NCI-H510A (cell line): ENCODE data around the gene SURF1.
"Not testable (repeated sequence)": the region's sequence is repeated elsewhere in the genome, so short reads cannot be mapped to it uniquely, and the experiment has no call there.

Source experiments
- DNase-seq: peaks from one replicate; lab custom pipeline; 2025; lab: John Stamatoyannopoulos, UW

The SURF1 gene

DNA sequence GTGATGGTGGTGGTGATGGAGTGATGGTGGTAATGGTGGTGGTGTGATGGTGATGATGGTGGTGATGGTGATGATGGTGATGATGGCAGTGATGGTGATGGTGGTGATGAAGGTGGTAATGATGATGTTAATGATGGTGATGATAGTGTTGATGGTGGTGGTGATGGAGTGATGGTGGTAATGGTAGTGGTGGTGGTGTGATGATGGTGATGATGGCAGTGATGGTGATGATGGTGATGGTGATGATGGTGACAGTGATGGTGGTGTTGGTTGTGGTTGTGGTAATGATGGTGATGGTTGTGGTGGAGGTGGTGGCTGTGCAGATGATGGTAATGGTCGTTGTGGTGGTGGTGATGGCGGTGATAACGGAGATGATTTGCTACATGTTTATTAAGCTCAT, 27.2 kb upstream of the SURF1 start:
- no peak for DNase-seq

DNA sequence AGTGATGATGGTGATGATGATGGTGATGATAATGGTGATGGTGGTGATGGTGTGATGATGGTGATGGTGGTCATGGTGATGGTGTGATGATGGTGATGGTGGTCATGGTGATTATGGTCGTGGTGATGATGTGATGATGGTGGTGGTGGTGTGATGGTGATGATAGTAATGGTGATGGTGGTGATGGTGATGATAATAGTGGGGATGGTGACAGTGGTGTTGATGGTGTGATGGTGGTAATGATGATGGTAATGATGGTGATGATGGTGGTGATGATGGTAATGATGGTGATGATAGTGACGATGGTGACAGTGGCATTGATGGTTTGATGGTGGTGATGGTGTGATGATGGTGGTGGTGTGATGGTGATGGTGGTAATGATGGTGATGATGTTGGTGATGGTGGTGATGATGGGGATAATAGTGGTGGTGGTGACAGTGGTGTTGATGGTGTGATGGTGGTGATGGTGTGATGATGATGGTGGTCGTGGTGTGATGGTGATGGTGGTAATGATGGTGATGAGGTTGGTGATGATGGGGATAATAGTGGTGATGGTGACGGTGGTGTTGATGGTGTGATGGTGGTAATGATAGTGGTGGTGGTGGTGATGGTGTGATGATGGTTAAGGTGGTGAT, 26.3 kb upstream of the SURF1 start:
- DNase-seq, result no peak

DNA sequence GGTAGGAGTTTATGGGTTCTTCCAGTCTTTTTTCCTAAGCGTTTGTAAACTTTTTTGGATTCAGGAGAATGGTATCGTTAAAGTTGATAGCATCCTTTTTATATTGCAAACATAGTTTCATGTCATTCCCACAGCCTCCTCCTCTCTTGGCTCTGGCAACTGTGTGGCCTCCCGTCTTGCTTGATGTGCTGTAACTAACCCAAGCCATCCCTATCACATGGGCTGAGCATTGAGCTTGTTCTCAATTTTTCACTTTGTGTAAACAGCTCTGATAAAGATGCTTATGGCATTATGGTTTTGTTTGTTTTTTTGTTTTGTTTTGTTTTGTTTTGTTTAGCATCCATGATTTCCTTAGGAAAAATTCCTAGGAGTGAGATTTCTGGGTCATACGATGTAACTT, 24.4 kb upstream of the SURF1 start:
- DNase-seq, result no peak

DNA sequence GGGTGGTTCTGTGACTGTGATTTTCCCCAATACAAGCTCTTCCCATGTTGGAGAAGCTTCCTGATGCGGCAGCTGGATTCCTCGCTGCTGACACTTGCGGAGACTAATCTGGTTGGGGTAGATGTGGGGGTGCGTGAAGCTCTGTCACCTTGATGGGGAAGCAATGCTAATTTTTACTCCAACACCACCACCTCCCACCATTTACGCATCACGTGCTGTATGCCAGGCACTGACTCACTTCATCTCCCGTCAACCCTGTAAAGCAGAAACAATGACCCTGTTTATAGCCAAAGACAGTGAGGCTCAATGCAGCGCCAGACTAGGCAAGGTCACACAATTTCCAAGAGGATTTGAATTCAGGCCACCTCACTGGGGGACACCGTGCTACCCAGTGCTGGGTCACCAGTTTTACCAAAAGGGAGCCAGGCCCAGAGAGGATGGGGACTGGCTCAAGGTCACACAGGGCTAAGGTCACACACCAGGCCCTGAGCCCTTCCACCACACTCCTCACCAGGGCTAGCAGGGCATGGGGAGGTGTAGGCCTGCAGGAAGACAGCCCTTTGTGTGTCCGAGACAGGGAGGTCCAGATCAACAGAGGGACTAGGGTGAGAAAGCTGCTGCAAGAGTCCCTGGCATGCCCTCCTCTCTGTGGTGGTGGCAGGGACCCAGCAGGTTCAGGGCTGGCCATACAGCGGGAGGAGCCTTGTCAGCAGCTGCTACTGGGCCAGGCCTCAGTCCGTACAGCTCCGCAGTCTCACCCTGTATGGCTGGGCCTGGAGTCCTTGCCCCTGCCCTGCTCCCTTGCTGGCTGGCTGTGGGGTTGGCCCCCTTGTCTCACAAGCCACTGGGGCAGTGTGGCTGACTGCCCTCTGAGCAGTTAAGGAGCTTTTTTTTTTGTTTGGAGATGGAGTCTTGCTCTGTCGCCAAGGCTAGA, 23.1 kb upstream of the SURF1 start:
- no peak for DNase-seq

DNA sequence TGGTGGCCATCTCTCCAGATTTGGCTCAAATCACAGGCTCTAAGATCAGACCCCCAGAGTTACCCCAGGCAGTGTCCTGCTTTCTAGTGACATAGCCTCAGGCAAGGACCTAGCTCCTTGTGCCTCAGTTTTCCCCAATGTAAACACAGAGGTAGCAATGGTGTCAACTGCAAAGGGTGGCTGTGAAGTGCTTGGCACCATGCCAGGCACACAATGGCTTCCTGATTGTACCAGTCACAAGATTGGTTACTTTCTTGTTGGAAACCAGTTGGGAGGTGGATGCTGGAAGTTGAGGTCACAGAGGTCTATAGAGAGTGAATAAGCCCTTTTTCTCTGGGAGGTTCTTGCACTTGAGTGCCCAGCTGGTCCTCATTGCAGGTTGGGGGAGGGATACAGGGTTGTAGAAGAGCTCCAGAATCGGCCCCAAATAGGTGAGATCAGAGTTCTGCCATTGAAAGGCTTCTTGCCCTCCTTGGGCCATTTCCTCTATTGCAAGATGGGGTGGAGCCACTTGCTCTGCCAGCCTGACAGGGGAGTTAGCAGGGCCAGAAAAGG, 22.2 kb upstream of the SURF1 start:
- no peak for DNase-seq

DNA sequence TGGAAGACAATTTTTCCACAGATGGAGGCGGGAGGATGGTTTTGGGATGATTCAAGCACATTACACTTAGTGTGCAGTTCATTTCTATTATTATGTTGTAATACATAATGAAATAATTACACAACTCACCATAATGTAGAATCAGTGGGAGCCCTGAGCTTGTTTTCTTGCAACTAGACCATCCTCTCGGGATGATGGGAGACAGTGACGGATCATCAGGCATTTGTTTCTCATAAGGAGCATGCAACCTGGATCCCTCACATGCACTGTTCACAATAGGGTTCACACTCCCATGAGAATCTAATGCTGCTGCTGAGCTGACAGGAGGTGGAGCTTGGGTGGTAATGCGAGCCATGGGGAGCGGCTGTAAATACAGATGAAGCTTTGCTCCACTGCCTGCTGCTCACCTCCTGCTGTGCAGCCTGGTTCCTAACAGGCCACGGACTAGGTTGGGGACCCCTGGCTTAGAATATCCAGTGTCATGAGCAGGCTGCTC, 21.5 kb upstream of the SURF1 start:
- DNase-seq, result no peak

DNA sequence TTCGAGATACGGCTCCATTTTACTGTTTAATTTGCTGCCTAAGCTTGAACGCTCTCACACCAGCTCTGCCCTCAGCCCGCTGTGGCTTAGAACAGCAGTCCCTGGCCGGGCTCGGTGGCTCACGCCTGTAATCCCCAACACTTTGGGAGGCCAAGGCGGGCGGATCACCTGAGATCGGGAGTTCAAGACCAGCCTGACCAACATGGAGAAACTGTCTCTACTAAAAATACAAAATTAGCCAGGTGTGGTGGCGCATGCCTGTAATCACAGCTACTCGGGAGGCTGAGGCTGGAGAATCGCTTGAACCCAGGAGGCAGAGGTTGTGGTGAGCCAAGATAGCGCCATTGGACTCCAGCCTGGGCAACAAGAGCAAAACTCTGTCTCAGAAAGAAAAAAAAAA, 21.0 kb upstream of the SURF1 start:
- DNase-seq, result not testable (repeated sequence)

DNA sequence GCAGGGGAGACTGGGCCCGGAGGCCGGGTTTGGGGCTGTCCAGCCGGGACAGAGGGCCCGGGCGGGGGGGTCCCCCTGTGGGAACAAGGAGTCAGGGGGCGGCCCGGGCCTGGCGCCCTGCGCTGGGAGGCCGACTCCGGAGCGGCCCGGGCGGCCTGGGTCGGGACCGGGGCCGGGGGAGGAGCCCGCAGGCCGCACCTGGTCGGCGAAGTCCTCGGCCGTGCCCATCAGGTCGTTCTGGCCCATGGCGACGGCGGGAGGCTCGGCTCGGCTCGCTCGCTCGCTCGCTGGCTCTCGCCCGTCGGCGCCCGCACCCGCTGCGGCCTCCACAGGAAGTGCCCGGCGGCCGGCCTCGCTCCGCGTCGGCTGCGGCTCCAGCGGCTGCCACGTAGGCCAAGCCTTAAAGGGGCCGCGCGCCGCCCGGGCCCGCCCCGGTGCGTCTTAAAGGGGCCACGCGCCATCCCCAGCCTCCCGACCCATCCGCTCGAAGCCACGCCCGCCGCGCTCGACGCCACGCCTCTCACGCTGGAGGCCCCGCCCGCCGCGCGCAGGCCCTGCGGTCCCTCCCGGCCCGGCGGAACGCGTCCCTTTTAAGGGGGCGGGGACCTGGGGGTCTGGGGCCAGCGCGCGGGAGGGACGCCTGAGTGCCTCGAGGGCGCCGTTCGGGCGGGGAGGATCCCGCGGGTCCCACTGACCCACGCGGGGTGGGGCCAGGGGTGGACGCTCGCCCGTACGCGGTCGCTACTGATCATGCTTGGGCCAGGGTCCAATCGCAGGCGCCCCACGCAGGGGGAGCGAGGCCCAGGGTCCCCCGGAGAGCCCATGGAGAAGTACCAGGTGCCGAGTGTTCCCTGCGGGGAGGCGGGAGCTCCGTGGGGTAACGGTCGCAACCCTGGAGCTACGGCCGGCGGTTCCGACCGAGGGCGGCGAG, 19.7 kb upstream of the SURF1 start, which contains the start of the genes STKLD1 and SURF4:
TSS of gene STKLD1 (plus strand) at position 643 of the 931 bp plus-strand sequence. CDS start at position 751, 108 bp downstream.
TSS of gene SURF4 (minus strand) at position 337 of the 931 bp plus-strand sequence. CDS start at position 246, 91 bp downstream.
- peak; percentile 92 for DNase-seq

DNA sequence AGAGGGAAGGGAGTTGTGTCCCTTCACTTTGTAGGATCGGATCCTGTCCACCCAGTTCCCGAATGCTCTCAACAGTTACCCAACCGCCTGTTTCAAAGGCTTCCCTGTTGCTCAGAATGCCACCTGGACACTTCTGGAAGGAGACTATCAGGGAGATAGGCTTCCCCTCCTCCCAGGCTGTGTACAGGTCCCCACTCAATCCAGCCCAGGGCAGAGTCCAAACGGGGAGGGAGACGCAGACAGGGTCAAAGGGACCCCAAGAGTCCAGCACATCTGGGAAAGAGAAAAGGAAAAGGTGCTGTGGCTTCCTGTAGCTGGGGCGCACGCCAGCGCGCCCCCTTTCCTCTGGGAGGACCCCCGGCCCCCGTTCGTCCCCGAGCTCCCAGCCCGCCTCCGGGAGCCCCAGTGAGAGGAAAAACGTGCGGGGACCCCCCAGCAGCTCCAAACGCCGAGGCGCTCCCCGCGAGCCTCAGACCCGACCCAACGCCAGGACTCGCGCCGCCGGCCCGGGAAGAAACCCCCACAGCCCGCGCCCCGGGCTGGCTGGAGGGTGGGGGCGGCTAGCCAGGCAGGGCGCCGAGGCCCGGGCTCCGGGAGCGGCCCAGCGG, 18.9 kb upstream of the SURF1 start:
- DNase-seq, result no peak

DNA sequence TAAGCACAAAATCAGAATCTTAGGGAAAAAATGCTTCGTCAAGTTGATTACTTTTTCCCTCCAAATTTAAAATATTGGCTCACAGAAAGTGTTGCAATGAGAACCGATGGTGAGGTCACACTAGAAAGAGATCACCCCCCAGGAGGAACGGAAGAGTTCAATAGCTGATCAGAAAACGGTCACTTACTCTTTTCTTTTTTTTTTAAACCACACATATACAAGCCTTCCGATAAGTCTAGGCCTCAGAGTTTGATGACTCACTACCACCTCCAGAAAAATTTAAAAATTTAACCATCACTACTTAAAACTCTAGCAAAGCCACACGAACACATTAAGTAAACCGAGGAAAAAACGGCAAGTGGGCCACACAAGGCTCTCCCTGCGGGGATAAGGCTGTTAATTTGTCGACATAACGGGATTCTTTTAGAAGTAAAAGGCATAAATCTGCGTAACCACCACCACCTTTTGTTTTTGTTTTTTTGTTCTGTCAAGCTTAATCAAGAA, 18.4 kb upstream of the SURF1 start:
- no peak for DNase-seq

DNA sequence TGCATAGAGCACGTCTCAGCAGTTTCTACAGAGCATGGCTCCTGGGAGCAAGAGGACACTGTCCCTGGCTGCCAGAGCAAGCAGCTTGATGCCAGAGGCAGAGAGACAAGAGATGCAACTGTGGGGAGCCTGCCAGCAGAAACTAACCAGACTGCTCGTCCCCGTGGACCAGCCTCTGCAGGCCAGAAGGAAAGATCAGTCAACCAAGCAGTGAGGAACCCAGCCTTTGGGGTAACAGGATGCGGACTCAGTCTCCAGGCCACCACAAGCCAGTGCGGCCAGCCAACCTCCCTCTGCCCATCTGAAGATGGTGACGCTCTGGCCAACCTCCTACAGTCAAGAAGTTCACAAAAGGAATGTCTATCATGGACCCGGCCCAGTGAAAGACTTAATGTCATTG, 15.9 kb upstream of the SURF1 start:
- DNase-seq, result no peak

DNA sequence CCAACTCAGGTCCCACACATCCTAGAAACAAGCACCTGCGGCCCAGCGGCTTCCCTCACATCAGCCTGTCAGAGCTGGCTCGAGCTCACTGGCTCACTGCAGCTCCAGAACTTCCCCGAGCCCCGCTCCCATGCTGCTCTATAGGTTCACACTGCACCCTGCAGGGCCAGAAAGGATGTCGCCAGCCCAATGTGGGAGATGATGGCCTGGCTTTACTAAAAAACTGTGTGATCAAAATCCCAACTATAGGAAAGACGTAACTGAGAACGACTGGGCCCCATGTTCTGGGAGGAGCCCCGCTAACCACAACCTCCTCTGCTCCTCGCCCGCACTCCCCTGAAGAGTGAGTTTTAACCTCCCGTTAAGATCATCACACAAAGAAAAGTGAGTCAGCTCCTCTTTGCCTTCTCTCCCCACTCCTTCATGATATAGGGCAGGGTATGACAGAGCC, 15.0 kb upstream of the SURF1 start:
- DNase-seq, result no peak

DNA sequence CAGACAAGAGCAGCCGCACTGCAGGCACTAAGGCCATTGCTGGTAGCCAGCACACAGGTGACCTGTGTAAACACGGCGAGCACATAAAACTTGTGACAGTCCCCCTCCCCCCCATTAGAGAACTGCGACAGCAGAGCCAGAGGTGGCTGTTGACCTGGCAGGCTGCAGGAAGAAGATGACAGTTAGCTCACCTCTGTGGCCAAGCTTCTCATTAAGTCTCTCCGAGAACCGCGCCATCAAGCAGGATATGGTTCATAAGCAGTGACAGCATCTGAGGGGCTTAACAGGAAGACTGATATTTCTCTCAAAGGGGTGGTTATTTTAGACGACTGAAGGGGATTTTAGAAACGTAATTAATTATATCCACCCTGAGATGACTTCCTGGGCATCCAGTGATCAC, 14.4 kb upstream of the SURF1 start:
- no peak for DNase-seq

DNA sequence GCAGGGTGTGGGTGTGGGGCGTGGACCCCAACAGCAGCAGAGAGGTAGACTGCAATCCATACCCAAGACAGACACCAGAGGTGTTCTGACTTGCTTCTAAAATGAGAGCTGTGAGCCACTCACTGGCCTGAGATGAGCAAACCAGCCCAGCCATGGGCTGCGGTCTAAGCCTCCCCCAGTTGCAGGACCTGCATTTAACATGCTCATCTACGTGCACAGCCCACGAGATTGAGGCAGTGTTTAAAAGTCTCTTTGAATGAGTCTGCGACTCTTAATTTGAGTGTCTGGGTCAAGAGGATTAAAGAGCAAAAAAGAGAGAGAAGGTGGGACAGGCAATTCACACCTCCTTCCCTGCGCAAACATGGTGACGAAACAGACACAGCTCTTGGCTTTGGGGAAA, 13.6 kb upstream of the SURF1 start:
- DNase-seq, result no peak

DNA sequence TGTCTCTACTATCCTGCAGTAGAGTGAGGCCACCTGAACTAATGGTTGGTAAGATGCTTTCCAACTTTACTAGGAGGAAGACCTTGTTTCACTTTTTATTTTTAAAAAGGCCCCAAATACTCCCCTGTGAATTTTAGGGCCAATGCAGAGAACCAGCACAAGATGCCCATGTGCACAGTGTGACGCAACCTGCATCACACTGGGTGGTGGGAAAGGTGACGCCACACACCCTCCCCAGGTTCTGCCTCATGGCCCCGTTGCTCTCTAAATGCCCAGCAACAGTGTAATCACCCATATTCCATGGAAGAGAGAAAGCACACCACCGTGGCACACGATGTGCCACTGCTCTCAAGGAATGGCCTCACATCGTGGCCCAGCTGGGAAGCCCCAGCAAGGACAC, 13.1 kb upstream of the SURF1 start:
- no peak for DNase-seq

DNA sequence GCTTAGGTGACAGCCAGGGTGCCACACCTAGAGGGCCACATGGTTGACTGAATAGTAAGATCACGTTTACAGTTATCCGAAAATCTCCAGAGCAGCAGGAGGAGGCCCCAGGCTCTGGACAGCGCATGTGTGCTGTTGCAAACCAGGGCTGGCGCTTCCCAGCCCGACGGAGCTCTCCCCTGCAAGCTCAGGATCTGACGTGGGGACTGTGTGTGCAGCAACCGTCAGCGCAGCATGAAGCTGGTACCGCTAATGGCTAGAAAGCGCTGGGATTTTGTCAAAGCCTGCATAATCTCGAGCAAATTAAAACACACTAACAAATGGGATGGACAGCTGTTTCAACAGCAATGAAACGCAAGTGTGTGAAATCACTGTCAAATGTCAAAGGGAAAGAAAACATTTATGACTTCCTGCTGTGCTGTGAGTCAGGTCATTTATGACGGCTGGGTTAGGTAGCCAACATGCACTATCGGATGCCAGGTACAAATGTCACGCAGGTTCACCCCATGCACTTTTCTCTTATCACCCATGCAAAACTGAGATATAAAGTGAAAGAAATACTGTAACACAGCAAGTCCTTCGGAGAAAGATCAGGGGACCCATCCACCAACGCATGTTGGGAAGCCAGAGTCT, 12.1 kb upstream of the SURF1 start:
- no peak for DNase-seq

DNA sequence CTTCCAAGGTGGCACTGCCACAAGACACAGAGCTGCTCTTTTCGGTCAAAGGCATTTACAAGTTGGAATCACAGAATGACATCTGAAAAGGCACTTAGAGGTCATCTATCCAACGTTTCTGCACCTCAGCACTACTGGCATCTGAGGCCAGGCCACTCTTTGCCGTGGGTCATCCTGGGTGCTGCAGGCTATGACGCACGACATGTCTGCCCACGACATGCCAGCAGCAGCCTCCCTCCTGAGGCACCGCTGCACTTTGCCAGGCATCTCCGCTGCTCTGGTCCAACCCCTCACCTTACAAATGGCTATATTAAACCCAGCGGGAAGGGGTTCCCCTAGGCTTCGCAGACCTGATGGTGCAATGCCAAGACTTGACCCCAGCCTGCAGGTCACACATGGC, 11.5 kb upstream of the SURF1 start:
- DNase-seq, result no peak

DNA sequence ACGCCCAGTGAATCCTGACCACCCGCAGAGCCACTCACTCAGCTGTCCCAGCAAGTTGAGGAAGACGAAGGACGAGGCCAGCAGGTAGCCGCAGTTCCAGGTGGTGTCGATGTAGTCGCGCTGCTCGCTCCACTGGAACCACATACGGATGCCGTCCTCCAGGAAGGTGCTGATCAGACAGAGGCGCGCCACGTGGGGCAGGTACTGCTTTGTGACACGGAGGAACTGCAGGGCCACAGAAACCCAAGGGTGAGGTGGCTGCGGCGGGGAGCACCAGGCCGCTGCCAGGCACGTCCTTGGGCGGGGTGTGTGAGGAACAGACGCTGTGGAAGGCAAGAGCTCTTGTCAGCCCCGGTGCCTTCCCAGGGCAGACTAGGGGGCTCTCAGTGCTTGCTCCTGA, 10.9 kb upstream of the SURF1 start:
- no peak for DNase-seq

DNA sequence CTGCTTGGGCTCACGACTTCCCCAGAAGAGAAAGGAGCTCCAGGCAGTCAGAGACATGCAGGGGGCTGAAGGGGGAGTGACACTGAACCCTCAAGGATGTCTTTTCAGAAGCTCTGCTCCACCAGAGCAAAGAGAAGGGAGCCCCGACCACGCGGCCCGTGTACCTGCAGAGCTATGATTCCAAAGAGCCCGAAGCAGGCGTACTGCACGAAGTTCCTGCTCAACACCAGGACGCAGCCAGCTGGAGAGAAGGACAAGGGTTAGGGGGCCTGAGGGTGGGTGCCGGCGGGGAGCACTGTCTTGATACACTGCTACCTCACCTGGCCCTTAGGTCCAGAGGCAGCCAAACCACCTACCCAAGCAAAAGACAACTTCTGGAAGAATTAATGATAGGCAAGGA, 10.1 kb upstream of the SURF1 start:
- DNase-seq, result no peak

DNA sequence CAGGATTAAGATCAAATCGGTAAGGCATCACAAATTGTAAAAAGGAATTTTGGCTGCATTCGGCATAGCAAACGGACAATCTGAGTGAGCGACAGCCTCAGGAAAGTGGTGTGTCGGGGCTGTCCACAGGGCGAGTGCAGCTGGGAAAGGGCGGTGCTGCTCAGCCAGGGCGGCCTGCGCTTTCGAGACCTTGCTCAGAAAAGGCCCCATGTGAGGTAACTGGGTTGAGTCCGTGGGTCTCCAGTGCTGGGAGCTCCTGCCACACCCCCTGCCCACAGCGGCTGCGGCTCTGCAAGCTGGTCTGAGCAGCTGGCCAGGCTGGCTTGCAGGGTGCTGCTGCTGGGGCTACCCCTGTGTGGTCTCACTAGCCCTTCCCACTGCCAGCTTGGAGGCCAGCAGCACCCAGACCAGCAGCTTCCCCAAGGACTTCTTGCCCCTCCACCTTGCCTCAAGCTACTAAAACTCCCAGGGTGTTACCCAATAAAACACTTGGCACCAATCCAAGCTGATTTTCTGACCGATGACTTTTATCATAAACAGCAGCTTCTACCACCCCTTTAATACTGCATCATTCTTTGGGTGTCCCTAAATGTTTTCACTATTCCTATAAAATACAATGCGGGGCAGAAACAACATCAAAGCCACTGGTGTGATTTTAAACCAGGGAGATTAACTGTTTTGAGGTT, 6.2 kb upstream of the SURF1 start:
- no peak for DNase-seq
